Activated naive CD4-positive, alpha-beta T cell (primary cell): ENCODE data around the gene COL15A1.

ENCODE experiments used
- DNase-seq, 4 experiments: peaks; one replicate each; lab custom pipeline; 2025; lab: John Stamatoyannopoulos, UW

Gene COL15A1

GRCh38 chr9:99108131-99108530 is 164.4 kb downstream of the COL15A1 start:
- DNase-seq: no peak

- no peak for DNase-seq
Observed at GRCh38 chr9:99109522-99109921, 165.8 kb downstream of the COL15A1 start.

GRCh38 chr9:99112750-99113413 is 169.2 kb downstream of the COL15A1 start:
- DNase-seq: peak in 1 of 4 experiments; percentile 20

GRCh38 chr9:99113414-99114048 is 169.8 kb downstream of the COL15A1 start:
- DNase-seq: no peak

- DNase-seq: no peak
Observed at GRCh38 chr9:99114049-99114440, 170.3 kb downstream of the COL15A1 start.

- DNase-seq: no peak
Observed at GRCh38 chr9:99114846-99115500, 171.3 kb downstream of the COL15A1 start.

GRCh38 chr9:99116003-99116411 is 172.3 kb downstream of the COL15A1 start:
- DNase-seq: no peak

GRCh38 chr9:99118782-99119466 is 175.2 kb downstream of the COL15A1 start:
- DNase-seq: peak in 2 of 4 experiments; percentile 7 to 9

- no peak for DNase-seq
Observed at GRCh38 chr9:99119976-99120655, 176.4 kb downstream of the COL15A1 start.
